ENCODE results near the gene ZNF335.

- no peak for TF ChIP-seq CTCF (conservative IDR thresholded peaks at IDR 0.05; ENCODE audit: low read length)
- TF ChIP-seq EZH2phosphoT487 (IDR thresholded peaks at IDR 0.05; ENCODE audit: borderline replicate concordance): no peak
Measured at GRCh38 chr20:46009816-46010215, 37.8 kb upstream of the ZNF335 start.

Measured in Loucy (cell line).